Left forelimb (tissue), 1 donor: ENCODE measurements around the gene PRKAR1A.

Experiments used
- DNase-seq: peaks from one replicate; pipeline ENCODE4 v3.0.0-alpha.2; 2018; ENCODE audit warnings: low spot score

The PRKAR1A gene

DNA sequence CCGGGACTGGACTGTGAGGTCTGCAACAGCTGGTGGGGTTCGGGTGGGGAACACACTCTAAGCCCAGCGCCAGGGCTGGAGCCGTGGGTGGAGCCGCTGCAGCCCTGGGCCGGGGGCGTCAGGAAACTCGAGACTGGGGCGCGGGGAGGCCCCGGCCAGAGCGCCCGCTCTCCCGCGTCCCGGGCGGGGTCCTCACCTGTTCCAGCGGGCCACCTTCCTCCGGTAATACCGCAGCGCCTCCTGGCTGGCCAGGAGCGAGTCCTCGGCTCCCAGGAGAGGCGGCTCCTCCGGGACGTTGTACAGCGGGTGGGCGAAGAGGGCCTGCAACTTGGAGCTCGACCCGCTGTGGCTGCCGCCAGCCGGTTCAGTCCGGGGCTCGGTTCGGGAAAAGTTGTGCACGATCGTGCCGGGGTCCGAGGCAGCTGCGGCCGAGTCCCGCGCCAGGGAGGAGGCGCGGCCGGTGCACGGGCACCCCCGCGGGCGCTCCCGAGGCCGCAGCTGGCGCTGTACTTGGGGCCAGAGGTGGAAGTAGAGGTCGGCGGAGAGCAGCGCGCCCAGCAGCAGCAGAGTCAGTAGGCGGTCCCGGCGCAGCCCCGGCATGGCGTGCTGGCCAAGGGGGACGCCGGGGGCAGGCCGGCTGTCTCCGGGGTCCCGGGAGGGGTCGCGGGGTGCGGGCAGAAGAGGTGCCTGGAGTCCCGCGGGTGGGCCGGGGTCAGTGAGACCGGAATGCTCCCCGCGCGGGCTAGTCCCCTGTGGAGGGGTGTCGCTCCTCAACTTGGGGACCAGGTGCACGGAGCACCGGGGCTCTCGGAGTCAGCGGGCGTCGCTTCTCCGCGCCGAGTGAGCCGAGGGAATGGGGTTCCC lies 88.1 kb downstream of the PRKAR1A start:
- no peak for DNase-seq
